ENCODE data around the gene PADI3. TPM values are rescaled to one million over a fixed set of nuclear protein-coding genes. Genes with fewer than 3 reads are reported as not detected.

PADI3 gene
- polyA plus RNA-seq, 3 donors, result 0.01 TPM; not detected in 2

- Histone ChIP-seq H3K27me3 (ENCODE audit: control insufficient read depth in 2 of 2, insufficient read depth in 2 of 2, low read length in 2 of 2) (no peaks in the 10 kb centered on the region), H3K27ac (ENCODE audit: low read depth in 1 of 2, low read length in 2 of 2) (no peak overlapping the region), H3K4me2 (replicated peaks; ENCODE audit: extremely low read depth, low read length, poor library complexity, severe bottlenecking) (no peak overlapping the region), H3K36me3 (replicated peaks in 1 of 2; ENCODE audit: control insufficient read depth in 1 of 2, insufficient read depth in 2 of 2, low read length in 2 of 2) (no peaks in the 10 kb centered on the region), H3K9me3 (replicated peaks in 1 of 2; ENCODE audit: control insufficient read depth in 1 of 2, insufficient read depth in 1 of 2, low read length in 2 of 2) (no peaks in the 10 kb centered on the region), H3K4me3 (replicated peaks in 1 of 3; ENCODE audit: low read depth in 2 of 3, low read length in 3 of 3) (no peak overlapping the region), H3K4me1 (ENCODE audit: control insufficient read depth in 1 of 2, insufficient read depth in 2 of 2, low read length in 2 of 2) (peaks cover 22 to 29% of the 10 kb centered on the region in 2 donors), H2AFZ (ENCODE audit: insufficient read depth, low read depth, low read length, poor library complexity, severe bottlenecking) (no peak overlapping the region), H3K9ac (ENCODE audit: insufficient read depth, low read length, poor library complexity, severe bottlenecking) (no peak overlapping the region), H3K79me2 (ENCODE audit: insufficient read depth, low read length) (no peaks in the 10 kb centered on the region), H4K20me1 (ENCODE audit: insufficient read depth, low read length) (no peaks in the 10 kb centered on the region)
- Mint-ChIP-seq H3K4me3 (no peak overlapping the region), H3K4me1 (peaks cover 33% of the 10 kb centered on the region), H3K27ac (no peak overlapping the region), H3K36me3 (no peaks in the 10 kb centered on the region), H3K9me3 (no peaks in the 10 kb centered on the region), H3K27me3 (ENCODE audit: low read depth in 3 of 3) (peaks cover 0 to 3% (median 2%) of the 10 kb centered on the region in 3 donors)
- TF ChIP-seq CTCF (IDR thresholded peaks at IDR 0.05), result no peak
- intact Hi-C loops (cut with micrococcal nuclease), result no loop called here
- 94% methylated on average over 5 of the region's 6 CpGs for WGBS (ENCODE audit: insufficient coverage)
- DNase-seq, result no peak
Measured at GRCh38 chr1:17272066-17272465, 23.2 kb downstream of the PADI3 start.

DNA sequence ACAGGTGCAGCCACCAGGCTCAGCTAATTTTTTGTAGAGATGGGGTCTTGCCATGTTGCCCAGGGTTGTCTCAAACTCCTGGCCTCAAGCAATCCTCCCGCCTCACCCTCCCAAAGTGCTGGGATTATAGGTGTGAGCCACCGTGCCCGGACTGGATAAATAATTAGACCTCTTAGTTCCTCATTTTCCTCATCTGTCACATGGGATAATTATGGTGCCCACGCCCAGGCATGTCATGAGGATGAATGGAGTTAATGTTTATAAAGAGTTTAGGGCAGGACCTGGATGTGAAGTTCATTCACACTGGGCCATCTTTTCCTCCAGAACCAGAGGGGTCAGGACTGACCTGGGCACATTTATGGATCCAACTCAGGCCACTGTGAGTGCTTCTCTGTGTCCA is 23.7 kb downstream of the PADI3 start:
- H3K9ac ChIP-seq (ENCODE audit: insufficient read depth, low read length, poor library complexity, severe bottlenecking), result no peak overlapping the region

More for the DNA sequence above, 23.7 kb downstream of the PADI3 start:
- Histone ChIP-seq H3K27ac (ENCODE audit: low read depth in 1 of 2, low read length in 2 of 2) (no peak overlapping the region), H3K79me2 (ENCODE audit: insufficient read depth, low read length) (no peaks in the 10 kb centered on the region), H2AFZ (ENCODE audit: insufficient read depth, low read depth, low read length, poor library complexity, severe bottlenecking) (no peak overlapping the region), H3K36me3 (replicated peaks in 1 of 2; ENCODE audit: control insufficient read depth in 1 of 2, insufficient read depth in 2 of 2, low read length in 2 of 2) (no peaks in the 10 kb centered on the region), H3K4me1 (ENCODE audit: control insufficient read depth in 1 of 2, insufficient read depth in 2 of 2, low read length in 2 of 2) (peaks cover 28 to 29% of the 10 kb centered on the region in 2 donors), H3K4me2 (replicated peaks; ENCODE audit: extremely low read depth, low read length, poor library complexity, severe bottlenecking) (no peak overlapping the region), H3K4me3 (replicated peaks in 1 of 3; ENCODE audit: low read depth in 2 of 3, low read length in 3 of 3) (no peak overlapping the region), H3K27me3 (ENCODE audit: control insufficient read depth in 2 of 2, insufficient read depth in 2 of 2, low read length in 2 of 2) (no peaks in the 10 kb centered on the region), H3K9me3 (replicated peaks in 1 of 2; ENCODE audit: control insufficient read depth in 1 of 2, insufficient read depth in 1 of 2, low read length in 2 of 2) (no peaks in the 10 kb centered on the region), H4K20me1 (ENCODE audit: insufficient read depth, low read length) (no peaks in the 10 kb centered on the region)
- peak overlapping the region in 2 of 7 donors; percentile 24 to 58 for H3K27ac Mint-ChIP-seq
- no peak overlapping the region for H3K4me3 Mint-ChIP-seq
- DNase-seq, result no peak
- H3K4me1 Mint-ChIP-seq, result peaks cover 37% of the 10 kb centered on the region
- no peaks in the 10 kb centered on the region for H3K9me3 Mint-ChIP-seq
- H3K36me3 Mint-ChIP-seq, result no peaks in the 10 kb centered on the region
- peaks cover 0 to 3% (median 2%) of the 10 kb centered on the region in 3 donors for H3K27me3 Mint-ChIP-seq (ENCODE audit: low read depth in 3 of 3)
- intact Hi-C loops (cut with micrococcal nuclease), result no loop called here
- no peak for TF ChIP-seq CTCF (IDR thresholded peaks at IDR 0.05)
- WGBS (ENCODE audit: insufficient coverage), result no CpG with 5 or more reads among the region's 4 CpGs

All from CD14-positive monocyte (primary cell).